ENCODE results near the gene MYO1F.

- TF ChIP-seq BHLHE40 (IDR thresholded peaks at IDR 0.05; ENCODE audit: borderline replicate concordance) (no peak), FOXM1 (IDR thresholded peaks at IDR 0.05; ENCODE audit: borderline replicate concordance) (no peak), ELF4 (IDR thresholded peaks at IDR 0.05) (no peak), FOXA1 (IDR thresholded peaks at IDR 0.05) (no peak), SP1 (IDR thresholded peaks at IDR 0.05) (no peak), SUZ12 (IDR thresholded peaks at IDR 0.05) (no peak), NFRKB (IDR thresholded peaks at IDR 0.05) (no peak), FOXK2 (IDR thresholded peaks at IDR 0.05) (no peak), LEF1 (IDR thresholded peaks at IDR 0.05; ENCODE audit: borderline replicate concordance) (no peak), ZNF384 (IDR thresholded peaks at IDR 0.05) (no peak), TARDBP (IDR thresholded peaks at IDR 0.05) (no peak), CTBP1 (IDR thresholded peaks at IDR 0.05; ENCODE audit: borderline replicate concordance) (no peak), PKNOX1 (IDR thresholded peaks at IDR 0.05) (no peak)
These were observed 33.1 kb downstream of the MYO1F start for GRCh38 chr19:8544168-8544567.

All from HEK293T (cell line).